Activated naive CD4-positive, alpha-beta T cell (primary cell): ENCODE results near the gene BRD4.

Experiments
- DNase-seq, 4 experiments: peaks; one replicate each; lab custom pipeline; 2025; lab: John Stamatoyannopoulos, UW

Gene BRD4

GRCh38 chr19:15194938-15195337 lies 137.4 kb downstream of the BRD4 start:
- DNase-seq = no peak

GRCh38 chr19:15191982-15192381 lies 140.4 kb downstream of the BRD4 start:
- DNase-seq = no peak

DNA sequence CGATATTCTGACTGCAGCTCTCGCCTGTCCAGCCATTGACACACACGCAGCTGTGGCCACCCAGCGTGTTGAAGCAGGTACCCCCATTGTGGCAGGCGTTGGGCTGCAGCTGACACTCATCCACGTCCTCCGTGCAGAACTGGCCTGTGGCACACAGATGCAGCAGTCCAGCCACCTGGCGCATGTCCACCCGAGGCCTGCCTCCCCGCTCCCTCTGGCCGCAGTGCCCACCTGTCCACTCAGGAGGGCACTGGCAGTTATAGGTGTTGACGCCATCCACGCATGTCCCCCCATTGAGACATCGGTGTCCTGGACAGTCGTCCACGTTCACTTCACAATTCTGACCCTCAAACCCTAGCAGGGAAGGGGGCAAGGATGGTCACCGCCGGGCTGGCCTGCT lies 140.8 kb downstream of the BRD4 start:
- no peak for DNase-seq

- DNase-seq = no peak
Observed at GRCh38 chr19:15188851-15189250, 143.5 kb downstream of the BRD4 start.

DNA sequence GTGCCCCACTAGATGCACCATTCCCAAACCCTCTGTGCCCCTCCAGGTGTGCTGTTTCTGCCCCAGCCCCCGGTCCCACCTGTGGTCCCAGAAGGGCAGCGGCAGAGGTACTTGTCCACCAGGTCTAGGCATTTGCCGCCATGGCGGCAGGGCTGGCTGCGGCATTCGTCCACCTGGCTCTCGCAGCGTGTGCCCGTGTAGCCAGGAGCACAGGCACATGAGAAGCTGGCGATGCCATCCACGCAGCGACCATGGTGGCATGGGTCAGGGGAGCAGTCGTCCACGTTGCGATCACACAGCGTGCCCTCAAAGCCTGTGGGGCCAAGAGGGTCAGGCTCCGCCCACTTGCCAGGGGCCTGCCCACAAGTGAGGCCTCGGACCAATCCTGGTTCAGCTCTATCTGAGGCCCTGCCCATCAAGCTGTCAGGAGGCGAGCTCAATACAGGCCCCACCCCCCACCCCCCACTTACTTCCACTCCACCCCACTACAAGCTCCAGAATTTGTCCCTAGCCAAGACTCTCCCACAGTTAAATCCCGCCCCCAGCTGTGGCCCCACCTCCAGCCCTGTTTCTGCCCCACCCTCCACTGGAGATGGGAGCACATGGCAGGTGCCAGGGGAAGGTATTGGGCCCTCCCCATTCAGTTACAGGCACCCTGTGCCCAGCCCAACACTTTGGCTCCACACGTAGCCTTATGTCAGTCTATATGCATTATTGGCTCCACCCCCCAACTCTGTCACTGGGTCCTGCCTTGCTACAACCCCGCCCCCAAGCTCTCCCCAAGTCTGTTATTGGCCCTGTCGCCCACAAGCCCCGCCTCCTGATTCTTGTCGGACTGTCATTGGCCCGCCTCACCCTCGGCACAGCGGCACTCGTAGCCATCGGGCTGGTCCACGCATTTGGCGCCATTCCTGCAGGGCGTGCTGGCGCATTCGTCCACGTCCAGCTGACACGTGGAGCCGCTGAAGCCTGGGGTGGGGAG lies 145.0 kb downstream of the BRD4 start:
- DNase-seq = no peak
